Measurements from ENCODE around the gene FKBP6. TPM values are rescaled to one million over a fixed set of nuclear protein-coding genes. Genes with fewer than 3 reads are reported as not detected.

FKBP6 gene
- not detected for total RNA-seq

GRCh38 chr7:73327922-73328321 is at the start of gene FKBP6, which contains the start of gene TRIM50:
Gene FKBP6 (plus strand): TSS chr7:73328161. CDS start chr7:73328429, 268 bp downstream.
Gene TRIM50 (minus strand): TSS chr7:73328082. CDS start chr7:73324787, 3,295 bp downstream.

GRCh38 chr7:73308665-73309214 is 19.2 kb upstream of the FKBP6 start, which contains the start of gene NSUN5:
Gene NSUN5 (minus strand): TSS chr7:73308826. CDS start chr7:73308790, 36 bp downstream.

Other genes starting within 250 kb of the FKBP6 start
- gene SPDYE9, start 242.1 kb upstream of the FKBP6 start, total RNA-seq: not detected
- 18.4 TPM for gene NSUN5, start 19.3 kb upstream of the FKBP6 start, total RNA-seq
- gene TRIM50, start 79 bp upstream of the FKBP6 start, total RNA-seq: not detected
- 4.2 TPM for gene FZD9, start 105.6 kb downstream of the FKBP6 start, total RNA-seq
- 90.4 TPM for gene BAZ1B, start 194.1 kb downstream of the FKBP6 start, total RNA-seq
- 15.7 TPM for gene BCL7B, start 229.5 kb downstream of the FKBP6 start, total RNA-seq